T1000 (cell line): ENCODE measurements around the gene USF3.

Source experiments
- DNase-seq: peaks from one replicate; lab custom pipeline; 2025; ENCODE audit warnings: mixed read lengths; lab: John Stamatoyannopoulos, UW

The USF3 gene

GRCh38 chr3:113695786-113696645 is at the start of gene USF3:
Gene USF3, minus strand, starts transcription at chr3:113696642. Its CDS starts 21,764 bp downstream, at chr3:113674878.
- peak; percentile 29 for DNase-seq

- peak; percentile 79 for DNase-seq
Measured at GRCh38 chr3:113745756-113746547, 49.5 kb upstream of the USF3 start, which contains the start of gene NAA50. Gene NAA50, minus strand, starts transcription at chr3:113746249. Its CDS starts 300 bp downstream, at chr3:113745949.

GRCh38 chr3:113744941-113745755 is 48.7 kb upstream of the USF3 start:
- DNase-seq: peak; percentile 27

GRCh38 chr3:113743006-113743630 is 46.7 kb upstream of the USF3 start:
- DNase-seq: no peak

- no peak for DNase-seq
Measured at GRCh38 chr3:113741620-113742019, 45.2 kb upstream of the USF3 start.

- DNase-seq: no peak
Measured at GRCh38 chr3:113741086-113741485, 44.6 kb upstream of the USF3 start.

GRCh38 chr3:113736548-113737089 is 40.2 kb upstream of the USF3 start:
- DNase-seq: no peak

GRCh38 chr3:113731694-113732093 is 35.3 kb upstream of the USF3 start:
- no peak for DNase-seq

- DNase-seq: no peak
Measured at GRCh38 chr3:113730550-113730949, 34.1 kb upstream of the USF3 start.

GRCh38 chr3:113728661-113729060 is 32.2 kb upstream of the USF3 start:
- DNase-seq: no peak

- DNase-seq: no peak
Measured at GRCh38 chr3:113721636-113722035, 25.2 kb upstream of the USF3 start.

GRCh38 chr3:113719758-113720157 is 23.3 kb upstream of the USF3 start:
- no peak for DNase-seq

GRCh38 chr3:113719294-113719693 is 22.9 kb upstream of the USF3 start:
- DNase-seq: no peak

- DNase-seq: no peak
Measured at GRCh38 chr3:113717818-113718217, 21.4 kb upstream of the USF3 start.

- DNase-seq: no peak
Measured at GRCh38 chr3:113717308-113717707, 20.9 kb upstream of the USF3 start.

GRCh38 chr3:113714702-113715101 is 18.3 kb upstream of the USF3 start:
- DNase-seq: no peak

GRCh38 chr3:113712129-113712528 is 15.7 kb upstream of the USF3 start:
- DNase-seq: no peak

- no peak for DNase-seq
Measured at GRCh38 chr3:113707835-113708234, 11.4 kb upstream of the USF3 start.

- DNase-seq: no peak
Measured at GRCh38 chr3:113698956-113699355, 2.5 kb upstream of the USF3 start.

- DNase-seq: no peak
Measured at GRCh38 chr3:113698213-113698742, 1.8 kb upstream of the USF3 start.

GRCh38 chr3:113697500-113698090 is 1.2 kb upstream of the USF3 start:
- DNase-seq: no peak
